Measurements from ENCODE around the gene SOWAHB. TPM values are rescaled to one million over a fixed set of nuclear protein-coding genes. Genes with fewer than 3 reads are reported as not detected.

SOWAHB gene
- total RNA-seq, result not detected

GRCh38 chr4:76897536-76898384 is at the start of gene SOWAHB:
Gene SOWAHB, minus strand, starts transcription at chr4:76898144. Its CDS starts 295 bp downstream, at chr4:76897849.
- DNase-seq, result peak; percentile 35

GRCh38 chr4:76947369-76947768 is 49.4 kb upstream of the SOWAHB start:
- Mint-ChIP-seq H3K36me3 (ENCODE audit: low read depth) (peaks cover 2% of the 10 kb centered on the region), H3K9me3 (ENCODE audit: insufficient read depth) (no peaks in the 10 kb centered on the region), H3K27me3 (ENCODE audit: low read depth) (no peaks in the 10 kb centered on the region), H3K4me3 (no peak overlapping the region), H3K27ac (no peak overlapping the region), H3K4me1 (ENCODE audit: low read depth) (peaks cover 17% of the 10 kb centered on the region)
- ATAC-seq, result no peak
- ChIA-PET POLR2A (interaction anchor here (0.6 kb wide), 1 partner anchor 210 kb away, joined by 4 read pairs; no protein-coding TSS in a partner anchor), CTCF (interaction anchor here (0.6 kb wide), 1 partner anchor 14 kb away, joined by 3 read pairs; no protein-coding TSS in a partner anchor)
- DNase-seq, result no peak

More at GRCh38 chr4:76897536-76898384, at the start of gene SOWAHB:
- H3K27ac Mint-ChIP-seq, result no peak within 1 kb of the TSS
- peaks cover 12% of the 10 kb centered on the region for H3K4me1 Mint-ChIP-seq (ENCODE audit: low read depth)
- no peaks in the 10 kb centered on the region for H3K9me3 Mint-ChIP-seq (ENCODE audit: insufficient read depth)
- H3K36me3 Mint-ChIP-seq (ENCODE audit: low read depth), result no peaks in the 10 kb centered on the region
- ChIA-PET CTCF (interaction anchor here (0.7 to 1.3 kb wide), 2 partner anchors 145 to 296 kb away, joined by 3 read pairs; no protein-coding TSS in a partner anchor), POLR2A (no interaction called here)
- peak within 1 kb of the TSS; percentile 65 for H3K4me3 Mint-ChIP-seq
- ATAC-seq, result peak; percentile 78
- peaks cover 48% of the 10 kb centered on the region for H3K27me3 Mint-ChIP-seq (ENCODE audit: low read depth)

GRCh38 chr4:76943790-76944189 is 45.8 kb upstream of the SOWAHB start:
- H3K27ac Mint-ChIP-seq, result no peak overlapping the region
- peaks cover 6% of the 10 kb centered on the region for H3K4me1 Mint-ChIP-seq (ENCODE audit: low read depth)
- DNase-seq (no peak), ATAC-seq (no peak)
- peaks cover 2% of the 10 kb centered on the region for H3K36me3 Mint-ChIP-seq (ENCODE audit: low read depth)
- peaks cover 6% of the 10 kb centered on the region for H3K27me3 Mint-ChIP-seq (ENCODE audit: low read depth)
- POLR2A ChIA-PET, result no interaction called here
- H3K4me3 Mint-ChIP-seq, result no peak overlapping the region
- CTCF ChIA-PET, result no interaction called here
- peaks cover 3% of the 10 kb centered on the region for H3K9me3 Mint-ChIP-seq (ENCODE audit: insufficient read depth)

GRCh38 chr4:76943129-76943620 is 45.2 kb upstream of the SOWAHB start:
- H3K27ac Mint-ChIP-seq, result no peak overlapping the region
- POLR2A ChIA-PET, result no interaction called here
- H3K4me3 Mint-ChIP-seq, result no peak overlapping the region
- H3K27me3 Mint-ChIP-seq (ENCODE audit: low read depth), result peaks cover 7% of the 10 kb centered on the region
- DNase-seq (no peak), ATAC-seq (no peak)
- peaks cover 2% of the 10 kb centered on the region for H3K36me3 Mint-ChIP-seq (ENCODE audit: low read depth)
- H3K4me1 Mint-ChIP-seq (ENCODE audit: low read depth), result no peaks in the 10 kb centered on the region
- CTCF ChIA-PET, result no interaction called here
- H3K9me3 Mint-ChIP-seq (ENCODE audit: insufficient read depth), result peaks cover 3% of the 10 kb centered on the region

GRCh38 chr4:76939184-76939583 is 41.2 kb upstream of the SOWAHB start:
- ChIA-PET POLR2A (no interaction called here), CTCF (no interaction called here)
- peaks cover 2% of the 10 kb centered on the region for H3K36me3 Mint-ChIP-seq (ENCODE audit: low read depth)
- ATAC-seq (no peak), DNase-seq (no peak)
- H3K9me3 Mint-ChIP-seq (ENCODE audit: insufficient read depth), result peaks cover 3% of the 10 kb centered on the region
- H3K4me1 Mint-ChIP-seq (ENCODE audit: low read depth), result peaks cover 4% of the 10 kb centered on the region
- H3K27ac Mint-ChIP-seq, result no peak overlapping the region
- H3K4me3 Mint-ChIP-seq, result no peak overlapping the region
- H3K27me3 Mint-ChIP-seq (ENCODE audit: low read depth), result peaks cover 16% of the 10 kb centered on the region

- CTCF ChIA-PET, result no interaction called here
- Mint-ChIP-seq H3K36me3 (ENCODE audit: low read depth) (no peaks in the 10 kb centered on the region), H3K27me3 (ENCODE audit: low read depth) (peaks cover 7% of the 10 kb centered on the region), H3K9me3 (ENCODE audit: insufficient read depth) (no peaks in the 10 kb centered on the region), H3K4me1 (ENCODE audit: low read depth) (peaks cover under 1% of the 10 kb centered on the region), H3K4me3 (no peak overlapping the region), H3K27ac (no peak overlapping the region)
- no peak for DNase-seq
- POLR2A ChIA-PET, result no interaction called here
- no peak for ATAC-seq
Measured at GRCh38 chr4:76931576-76932276, 33.8 kb upstream of the SOWAHB start.

GRCh38 chr4:76931087-76931486 is 33.1 kb upstream of the SOWAHB start:
- DNase-seq (no peak), ATAC-seq (no peak)
- H3K27ac Mint-ChIP-seq, result no peak overlapping the region
- no peaks in the 10 kb centered on the region for H3K36me3 Mint-ChIP-seq (ENCODE audit: low read depth)
- H3K9me3 Mint-ChIP-seq (ENCODE audit: insufficient read depth), result no peaks in the 10 kb centered on the region
- no peaks in the 10 kb centered on the region for H3K4me1 Mint-ChIP-seq (ENCODE audit: low read depth)
- ChIA-PET CTCF (no interaction called here), POLR2A (no interaction called here)
- no peak overlapping the region for H3K4me3 Mint-ChIP-seq
- H3K27me3 Mint-ChIP-seq (ENCODE audit: low read depth), result peaks cover 7% of the 10 kb centered on the region

- peaks cover 7% of the 10 kb centered on the region for H3K27me3 Mint-ChIP-seq (ENCODE audit: low read depth)
Measured at GRCh38 chr4:76930685-76931084, 32.7 kb upstream of the SOWAHB start.

GRCh38 chr4:76926841-76927240 is 28.9 kb upstream of the SOWAHB start:
- Mint-ChIP-seq H3K36me3 (ENCODE audit: low read depth) (no peaks in the 10 kb centered on the region), H3K27ac (no peak overlapping the region), H3K27me3 (ENCODE audit: low read depth) (peaks cover 4% of the 10 kb centered on the region), H3K4me3 (no peak overlapping the region), H3K4me1 (ENCODE audit: low read depth) (no peaks in the 10 kb centered on the region), H3K9me3 (ENCODE audit: insufficient read depth) (no peaks in the 10 kb centered on the region)
- DNase-seq (no peak), ATAC-seq (no peak)
- ChIA-PET CTCF (no interaction called here), POLR2A (no interaction called here)

More at GRCh38 chr4:76930685-76931084, 32.7 kb upstream of the SOWAHB start:
- DNase-seq (no peak), ATAC-seq (no peak)
- H3K36me3 Mint-ChIP-seq (ENCODE audit: low read depth), result no peaks in the 10 kb centered on the region
- no peaks in the 10 kb centered on the region for H3K4me1 Mint-ChIP-seq (ENCODE audit: low read depth)
- CTCF ChIA-PET, result no interaction called here
- H3K27ac Mint-ChIP-seq, result no peak overlapping the region
- no peak overlapping the region for H3K4me3 Mint-ChIP-seq
- H3K9me3 Mint-ChIP-seq (ENCODE audit: insufficient read depth), result no peaks in the 10 kb centered on the region
- POLR2A ChIA-PET, result no interaction called here

- Mint-ChIP-seq H3K27ac (no peak overlapping the region), H3K36me3 (ENCODE audit: low read depth) (no peaks in the 10 kb centered on the region), H3K27me3 (ENCODE audit: low read depth) (peaks cover 3% of the 10 kb centered on the region), H3K4me1 (ENCODE audit: low read depth) (no peaks in the 10 kb centered on the region), H3K4me3 (no peak overlapping the region), H3K9me3 (ENCODE audit: insufficient read depth) (no peaks in the 10 kb centered on the region)
- DNase-seq (no peak), ATAC-seq (no peak)
- CTCF ChIA-PET, result no interaction called here
- POLR2A ChIA-PET, result no interaction called here
Measured at GRCh38 chr4:76923619-76924357, 25.8 kb upstream of the SOWAHB start.

- no peak for DNase-seq
- Mint-ChIP-seq H3K27ac (no peak overlapping the region), H3K9me3 (ENCODE audit: insufficient read depth) (no peaks in the 10 kb centered on the region), H3K4me1 (ENCODE audit: low read depth) (no peaks in the 10 kb centered on the region), H3K4me3 (no peak overlapping the region), H3K27me3 (ENCODE audit: low read depth) (peaks cover 3% of the 10 kb centered on the region), H3K36me3 (ENCODE audit: low read depth) (no peaks in the 10 kb centered on the region)
- ATAC-seq, result no peak
- POLR2A ChIA-PET, result no interaction called here
- CTCF ChIA-PET, result no interaction called here
Measured at GRCh38 chr4:76920715-76921114, 22.8 kb upstream of the SOWAHB start.
